Trophoblast cell (in vitro differentiated cells and primary cell): Measurements from ENCODE around the gene BCOR.

Experiments
- DNase-seq, 2 donors: peaks; one replicate each; pipeline ENCODE4 v3.0.0-alpha.2; 2016
- H2AFZ ChIP-seq: 2 replicates; pipeline ENCODE4 v1.6.1; 2013; ENCODE audit warnings: low read length, moderate library complexity, mild to moderate bottlenecking; ENCODE audit not compliant: insufficient read depth, poor library complexity
- H2AK5ac ChIP-seq: 2 replicates; pipeline ENCODE4 v1.6.1; 2013; ENCODE audit warnings: mild to moderate bottlenecking, low read length
- H2BK120ac ChIP-seq: 2 replicates; pipeline ENCODE4 v1.6.1; 2013; ENCODE audit warnings: low read length, mild to moderate bottlenecking, moderate library complexity; ENCODE audit not compliant: insufficient read depth, poor library complexity
- H2BK12ac ChIP-seq: 2 replicates; pipeline ENCODE4 v1.6.1; 2013; ENCODE audit warnings: mild to moderate bottlenecking, low read length, moderate library complexity
- H2BK5ac ChIP-seq: 2 replicates; pipeline ENCODE4 v1.6.1; 2013; ENCODE audit warnings: low read length, low read depth, moderate library complexity, mild to moderate bottlenecking; ENCODE audit not compliant: poor library complexity
- H3K14ac ChIP-seq: 2 replicates; pipeline ENCODE4 v1.6.1; 2013; ENCODE audit warnings: mild to moderate bottlenecking, low read length
- H3K18ac ChIP-seq: 2 replicates; pipeline ENCODE4 v1.6.1; 2013; ENCODE audit warnings: mild to moderate bottlenecking, low read length
- H3K23ac ChIP-seq: 2 replicates; pipeline ENCODE4 v1.6.1; 2013; ENCODE audit warnings: low read length
- H3K27ac ChIP-seq: 2 replicates; pipeline ENCODE4 v1.5.1; 2013; ENCODE audit warnings: low read depth, mild to moderate bottlenecking, inconsistent platforms, low read length, moderate library complexity
- H3K27me3 ChIP-seq: 2 replicates; pipeline ENCODE4 v1.6.1; 2013; ENCODE audit warnings: inconsistent platforms, mild to moderate bottlenecking, low read length, moderate library complexity; ENCODE audit not compliant: insufficient read depth
- H3K36me3 ChIP-seq, 2 experiments: 1 replicate in 1 of 2; 2 replicates in 1 of 2; pipeline ENCODE4 v1.6.1; 2013; ENCODE audit warnings: low read length in 2 of 2, mild to moderate bottlenecking in 2 of 2, moderate library complexity in 1 of 2; ENCODE audit not compliant: insufficient read depth in 2 of 2, control insufficient read depth in 1 of 2
- H3K4ac ChIP-seq: 2 replicates; pipeline ENCODE4 v1.6.1; 2013; ENCODE audit warnings: low read depth, mild to moderate bottlenecking, low read length, moderate library complexity
- H3K4me1 ChIP-seq, 2 experiments: 1 replicate in 1 of 2; 2 replicates in 1 of 2; pipeline ENCODE4 v1.6.1; 2013; ENCODE audit warnings: low read length in 2 of 2, mild to moderate bottlenecking in 2 of 2, moderate library complexity in 1 of 2; ENCODE audit not compliant: insufficient read depth in 2 of 2, control insufficient read depth in 1 of 2
- H3K4me2 ChIP-seq: 2 replicates; pipeline ENCODE4 v1.6.1; 2013; ENCODE audit warnings: inconsistent platforms, mild to moderate bottlenecking, low read length, moderate library complexity
- H3K4me3 ChIP-seq: 2 replicates; pipeline ENCODE4 v1.5.1; 2013; ENCODE audit warnings: mild to moderate bottlenecking, low read depth, low read length, inconsistent platforms
- H3K79me1 ChIP-seq: one replicate; pipeline ENCODE4 v1.6.1; 2013; ENCODE audit warnings: low read length
- H3K79me2 ChIP-seq: 2 replicates; pipeline ENCODE4 v1.6.1; 2013; ENCODE audit warnings: low read length, mild to moderate bottlenecking; ENCODE audit not compliant: control insufficient read depth, insufficient read depth, poor library complexity
- H3K9ac ChIP-seq: 2 replicates; pipeline ENCODE4 v1.6.1; 2013; ENCODE audit warnings: mild to moderate bottlenecking, low read length
- H3K9me3 ChIP-seq: 2 replicates; pipeline ENCODE4 v1.6.1; 2013; ENCODE audit warnings: low read depth, mild to moderate bottlenecking, control low read depth, inconsistent platforms, low read length; ENCODE audit not compliant: insufficient read depth
- H4K12ac ChIP-seq: 2 replicates; pipeline ENCODE4 v1.6.1; 2013; ENCODE audit warnings: low read depth, mild to moderate bottlenecking, low read length, moderate library complexity
- H4K8ac ChIP-seq: 2 replicates; pipeline ENCODE4 v1.6.1; 2013; ENCODE audit warnings: low read depth, mild to moderate bottlenecking, low read length, moderate library complexity
- H4K91ac ChIP-seq: one replicate; pipeline ENCODE4 v1.6.1; 2013; ENCODE audit warnings: low read depth, mild to moderate bottlenecking, low read length, moderate library complexity
- WGBS: extraction: QIAGEN DNeasy Blood & Tissue Kit; methylation state at CpG from one replicate; pipeline ENCODE4 v1.1.7; 2013; ENCODE audit warnings: missing lambda C conversion rate; ENCODE audit not compliant: insufficient read length, insufficient coverage; ENCODE audit errors: extremely low coverage; 5-methylcytosine and 5-hydroxymethylcytosine counted together

The BCOR gene

DNA sequence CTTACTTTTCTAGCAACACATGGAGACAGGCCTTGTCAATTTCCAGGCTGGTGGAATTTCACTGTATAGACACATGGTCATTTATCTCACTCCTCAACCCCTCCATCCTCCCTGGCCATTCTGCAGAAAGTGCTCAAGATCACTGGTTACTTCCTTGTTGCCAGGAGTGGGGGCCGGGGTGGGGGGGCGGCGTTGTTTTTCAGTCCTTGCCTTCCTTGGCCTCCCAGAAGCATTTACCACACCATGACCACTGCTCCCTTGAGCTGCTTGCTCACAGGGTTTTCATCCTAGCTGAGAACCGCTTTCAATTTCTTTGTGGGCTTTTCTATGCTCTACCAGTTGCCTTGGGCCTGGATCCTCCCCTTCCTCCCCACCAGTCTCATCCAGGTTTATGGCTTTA lies 14.1 kb upstream of the BCOR start:
- no peak overlapping the region for H3K23ac ChIP-seq
- H3K27me3 ChIP-seq = peaks cover 5% of the 10 kb centered on the region
- no peaks in the 10 kb centered on the region for H3K36me3 ChIP-seq
- no peak overlapping the region for H3K18ac ChIP-seq
- no CpG with 5 or more reads among the region's 4 CpGs for WGBS
- DNase-seq = no peak
- no peak overlapping the region for H3K4ac ChIP-seq
- H2AK5ac ChIP-seq = no peak overlapping the region
- H3K4me1 ChIP-seq = peaks cover 5 to 18% of the 10 kb centered on the region in 2 experiments
- no peak overlapping the region for H4K8ac ChIP-seq
- H3K79me2 ChIP-seq = no peaks in the 10 kb centered on the region
- H3K27ac ChIP-seq = no peak overlapping the region
- no peak overlapping the region for H4K91ac ChIP-seq
- no peak overlapping the region for H3K14ac ChIP-seq
- no peak overlapping the region for H3K4me2 ChIP-seq
- no peak overlapping the region for H3K9ac ChIP-seq
- no peak overlapping the region for H4K12ac ChIP-seq
- no peak overlapping the region for H2BK12ac ChIP-seq
- H2BK120ac ChIP-seq = no peak overlapping the region
- H2AFZ ChIP-seq = no peak overlapping the region
- H3K79me1 ChIP-seq = peaks cover 5% of the 10 kb centered on the region
- no peak overlapping the region for H3K4me3 ChIP-seq
- H2BK5ac ChIP-seq = no peak overlapping the region
- no peaks in the 10 kb centered on the region for H3K9me3 ChIP-seq

GRCh38 chrX:40109288-40110008 lies 11.7 kb upstream of the BCOR start:
- H2BK5ac ChIP-seq = peak overlapping the region; percentile 51
- H3K4me2 ChIP-seq = peak overlapping the region; percentile 89
- WGBS = no CpG with 5 or more reads among the region's 84 CpGs
- H4K8ac ChIP-seq = peak overlapping the region; percentile 55
- no peak overlapping the region for H3K9ac ChIP-seq
- H3K27me3 ChIP-seq = peaks cover 12% of the 10 kb centered on the region
- H3K27ac ChIP-seq = no peak overlapping the region
- H3K18ac ChIP-seq = no peak overlapping the region
- no peak overlapping the region for H4K91ac ChIP-seq
- DNase-seq = peak in 1 of 2 donors; percentile 60
- H3K14ac ChIP-seq = no peak overlapping the region
- H3K4me3 ChIP-seq = peak overlapping the region; percentile 50
- H2BK12ac ChIP-seq = no peak overlapping the region
- no peak overlapping the region for H2BK120ac ChIP-seq
- H3K4ac ChIP-seq = no peak overlapping the region
- H3K9me3 ChIP-seq = no peaks in the 10 kb centered on the region
- no peaks in the 10 kb centered on the region for H3K79me2 ChIP-seq
- peaks cover 17 to 36% of the 10 kb centered on the region in 2 experiments for H3K4me1 ChIP-seq
- H3K79me1 ChIP-seq = peaks cover 7% of the 10 kb centered on the region
- no peak overlapping the region for H4K12ac ChIP-seq
- H2AFZ ChIP-seq = no peak overlapping the region
- no peak overlapping the region for H2AK5ac ChIP-seq
- H3K36me3 ChIP-seq = no peaks in the 10 kb centered on the region
- no peak overlapping the region for H3K23ac ChIP-seq

- Histone ChIP-seq H3K23ac (no peak overlapping the region), H3K4me3 (no peak overlapping the region), H3K4ac (no peak overlapping the region), H3K4me2 (peak overlapping the region; percentile 89), H4K8ac (no peak overlapping the region), H4K91ac (no peak overlapping the region), H3K9me3 (no peaks in the 10 kb centered on the region), H3K36me3 (no peaks in the 10 kb centered on the region), H2AFZ (no peak overlapping the region), H3K4me1 (peaks cover 17 to 38% of the 10 kb centered on the region in 2 experiments), H3K9ac (no peak overlapping the region), H4K12ac (no peak overlapping the region), H2AK5ac (no peak overlapping the region), H3K27ac (no peak overlapping the region), H3K79me1 (peaks cover 7% of the 10 kb centered on the region), H2BK5ac (peak overlapping the region; percentile 51), H3K18ac (no peak overlapping the region), H3K79me2 (no peaks in the 10 kb centered on the region), H3K27me3 (peaks cover 18% of the 10 kb centered on the region), H2BK120ac (no peak overlapping the region), H3K14ac (no peak overlapping the region), H2BK12ac (no peak overlapping the region)
- no CpG with 5 or more reads among the region's 48 CpGs for WGBS
- peak in 1 of 2 donors; percentile 65 for DNase-seq
Measured at GRCh38 chrX:40108959-40109287, 11.2 kb upstream of the BCOR start.

DNA sequence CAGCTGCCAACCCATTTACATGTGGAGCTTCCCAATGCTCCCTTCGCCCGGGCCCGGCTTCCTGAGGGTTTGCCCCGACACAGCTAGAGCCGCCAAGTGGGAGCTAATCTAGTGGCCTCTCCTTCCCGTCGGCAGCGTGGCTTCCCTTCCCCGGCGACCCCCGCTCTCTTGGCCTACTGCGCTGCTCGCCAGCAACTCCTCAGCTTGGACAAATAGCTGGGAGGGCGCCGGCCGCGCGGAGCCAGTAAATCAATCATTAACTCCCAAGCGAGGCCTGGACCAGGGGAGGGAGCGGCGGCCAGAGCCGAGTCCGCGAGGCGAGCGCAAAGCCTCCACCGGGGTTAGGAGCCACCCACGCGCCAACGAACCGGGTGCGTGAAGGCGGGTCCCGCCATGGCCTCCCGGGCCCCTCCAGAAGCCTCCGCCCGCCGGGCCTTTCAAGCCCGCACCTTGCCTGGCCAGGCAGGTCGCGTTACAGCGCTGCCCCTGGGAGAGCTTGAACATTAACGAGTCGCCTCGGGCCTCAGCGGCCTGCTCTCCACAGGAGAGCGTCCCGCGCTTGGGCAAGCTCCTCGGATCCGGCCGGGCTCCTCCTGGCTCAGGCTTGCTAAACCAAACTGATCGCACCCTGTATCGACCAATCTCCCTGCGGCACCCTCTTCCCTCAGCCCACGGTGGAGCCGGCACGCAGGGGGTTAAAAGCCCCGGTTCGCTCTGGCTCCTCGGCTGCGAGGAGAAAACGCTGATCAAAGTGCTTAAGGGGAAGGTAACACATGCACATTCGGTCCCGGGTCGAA lies 10.6 kb upstream of the BCOR start:
- Histone ChIP-seq H2BK120ac (peak overlapping the region; percentile 55), H2AFZ (peak overlapping the region; percentile 38), H3K23ac (no peak overlapping the region), H2AK5ac (no peak overlapping the region), H3K4me2 (peak overlapping the region; percentile 89), H2BK5ac (no peak overlapping the region), H3K27me3 (peaks cover 20% of the 10 kb centered on the region), H3K36me3 (no peaks in the 10 kb centered on the region), H4K8ac (peak overlapping the region; percentile 34), H3K4me1 (peaks cover 17 to 38% of the 10 kb centered on the region in 2 experiments), H3K4ac (no peak overlapping the region), H3K79me2 (no peaks in the 10 kb centered on the region), H4K91ac (peak overlapping the region; percentile 52), H3K27ac (no peak overlapping the region), H4K12ac (peak overlapping the region; percentile 66), H3K18ac (peak overlapping the region; percentile 75), H3K4me3 (no peak overlapping the region), H3K14ac (no peak overlapping the region), H3K9me3 (no peaks in the 10 kb centered on the region), H3K79me1 (peaks cover 7% of the 10 kb centered on the region), H2BK12ac (peak overlapping the region; percentile 60), H3K9ac (no peak overlapping the region)
- DNase-seq = peak in 1 of 2 donors; percentile 56
- WGBS = no CpG with 5 or more reads among the region's 66 CpGs
